Measurements from ENCODE around the gene MMD2.

MMD2 gene

GRCh38 chr7:4959893-4960292, 906 bp upstream of the MMD2 start:
- Histone ChIP-seq H3K9ac (no peak overlapping the region), H3K9me3 (ENCODE audit: control insufficient read depth, low read length) (no peaks in the 10 kb centered on the region), H3K27me3 (ENCODE audit: control insufficient read depth, insufficient read depth, low read length) (no peaks in the 10 kb centered on the region), H3K79me2 (no peaks in the 10 kb centered on the region), H2AFZ (no peak overlapping the region), H3K36me3 (ENCODE audit: control insufficient read depth, insufficient read depth, low read length) (no peaks in the 10 kb centered on the region), H3K4me1 (no peaks in the 10 kb centered on the region), H3K27ac (no peak overlapping the region), H3K4me2 (ENCODE audit: low read length) (no peak overlapping the region), H3K4me3 (ENCODE audit: low read depth, low read length) (no peak overlapping the region)
- TF ChIP-seq CTCF (IDR thresholded peaks at IDR 0.05): no peak

GRCh38 chr7:4959306-4959705, 319 bp upstream of the MMD2 start:
- H3K4me2 ChIP-seq (ENCODE audit: low read length): no peak overlapping the region
- H3K9me3 ChIP-seq (ENCODE audit: control insufficient read depth, low read length): no peaks in the 10 kb centered on the region
- H3K4me1 ChIP-seq: no peaks in the 10 kb centered on the region
- no peaks in the 10 kb centered on the region for H3K27me3 ChIP-seq (ENCODE audit: control insufficient read depth, insufficient read depth, low read length)
- H3K9ac ChIP-seq: no peak overlapping the region
- H3K79me2 ChIP-seq: no peaks in the 10 kb centered on the region
- H3K27ac ChIP-seq: no peak overlapping the region
- TF ChIP-seq CTCF (IDR thresholded peaks at IDR 0.05): no peak
- H2AFZ ChIP-seq: no peak overlapping the region
- no peaks in the 10 kb centered on the region for H3K36me3 ChIP-seq (ENCODE audit: control insufficient read depth, insufficient read depth, low read length)
- H3K4me3 ChIP-seq (ENCODE audit: low read depth, low read length): no peak overlapping the region

GRCh38 chr7:4957847-4958476, 1.0 kb downstream of the MMD2 start:
- no peaks in the 10 kb centered on the region for H3K36me3 ChIP-seq (ENCODE audit: control insufficient read depth, insufficient read depth, low read length)
- no peak overlapping the region for H3K4me2 ChIP-seq (ENCODE audit: low read length)
- no peaks in the 10 kb centered on the region for H3K27me3 ChIP-seq (ENCODE audit: control insufficient read depth, insufficient read depth, low read length)
- H3K79me2 ChIP-seq: no peaks in the 10 kb centered on the region
- H2AFZ ChIP-seq: no peak overlapping the region
- no peaks in the 10 kb centered on the region for H3K9me3 ChIP-seq (ENCODE audit: control insufficient read depth, low read length)
- H3K9ac ChIP-seq: no peak overlapping the region
- no peak overlapping the region for H3K4me3 ChIP-seq (ENCODE audit: low read depth, low read length)
- H3K4me1 ChIP-seq: no peaks in the 10 kb centered on the region
- no peak overlapping the region for H3K27ac ChIP-seq
- TF ChIP-seq CTCF (IDR thresholded peaks at IDR 0.05): no peak

- no peak overlapping the region for H3K4me2 ChIP-seq (ENCODE audit: low read length)
- H3K9me3 ChIP-seq (ENCODE audit: control insufficient read depth, low read length): no peaks in the 10 kb centered on the region
- H3K4me3 ChIP-seq (ENCODE audit: low read depth, low read length): no peak overlapping the region
- H3K4me1 ChIP-seq: no peaks in the 10 kb centered on the region
- no peaks in the 10 kb centered on the region for H3K36me3 ChIP-seq (ENCODE audit: control insufficient read depth, insufficient read depth, low read length)
- H3K79me2 ChIP-seq: no peaks in the 10 kb centered on the region
- no peak overlapping the region for H3K9ac ChIP-seq
- H3K27ac ChIP-seq: no peak overlapping the region
- no peak overlapping the region for H2AFZ ChIP-seq
- no peaks in the 10 kb centered on the region for H3K27me3 ChIP-seq (ENCODE audit: control insufficient read depth, insufficient read depth, low read length)
- TF ChIP-seq CTCF (IDR thresholded peaks at IDR 0.05): no peak
These were observed 6.9 kb downstream of the MMD2 start for GRCh38 chr7:4951903-4952636.

GRCh38 chr7:4951304-4951703, 7.7 kb downstream of the MMD2 start:
- no peak overlapping the region for H3K4me3 ChIP-seq (ENCODE audit: low read depth, low read length)
- H3K27me3 ChIP-seq (ENCODE audit: control insufficient read depth, insufficient read depth, low read length): no peaks in the 10 kb centered on the region
- H3K4me2 ChIP-seq (ENCODE audit: low read length): no peak overlapping the region

More at GRCh38 chr7:4951304-4951703, 7.7 kb downstream of the MMD2 start:
- H3K79me2 ChIP-seq: no peaks in the 10 kb centered on the region
- H2AFZ ChIP-seq: no peak overlapping the region
- H3K4me1 ChIP-seq: no peaks in the 10 kb centered on the region
- no peak for TF ChIP-seq CTCF (IDR thresholded peaks at IDR 0.05)
- no peak overlapping the region for H3K9ac ChIP-seq
- H3K36me3 ChIP-seq (ENCODE audit: control insufficient read depth, insufficient read depth, low read length): no peaks in the 10 kb centered on the region
- H3K27ac ChIP-seq: no peak overlapping the region
- H3K9me3 ChIP-seq (ENCODE audit: control insufficient read depth, low read length): no peaks in the 10 kb centered on the region
